ENCODE data around the gene SLC22A31.
"Not testable (repeated sequence)": the region's sequence is repeated elsewhere in the genome, so short reads cannot be mapped to it uniquely, and the experiment has no call there.

SLC22A31 gene

GRCh38 chr16:89166696-89167424, 33.5 kb downstream of the SLC22A31 start:
- TF ChIP-seq CTCF (IDR thresholded peaks at IDR 0.05; ENCODE audit: low read length, missing control alignments): no peak
- DNase-seq (ENCODE audit: low read depth): no peak
- H3K4me3 ChIP-seq (replicated peaks; ENCODE audit: low read depth, low read length): no peak overlapping the region

GRCh38 chr16:89165681-89165979, 34.7 kb downstream of the SLC22A31 start:
- H3K4me3 ChIP-seq (replicated peaks; ENCODE audit: low read depth, low read length); DNase-seq (ENCODE audit: low read depth): not testable (repeated sequence)

- H3K4me3 ChIP-seq (replicated peaks; ENCODE audit: low read depth, low read length): no peak overlapping the region
- no peak for DNase-seq (ENCODE audit: low read depth)
- TF ChIP-seq CTCF (IDR thresholded peaks at IDR 0.05; ENCODE audit: low read length, missing control alignments): no peak
Measured at GRCh38 chr16:89164847-89165680, 35.3 kb downstream of the SLC22A31 start.

- no peak overlapping the region for H3K4me3 ChIP-seq (replicated peaks; ENCODE audit: low read depth, low read length)
- no peak for DNase-seq (ENCODE audit: low read depth)
- TF ChIP-seq CTCF (IDR thresholded peaks at IDR 0.05; ENCODE audit: low read length, missing control alignments): no peak
Measured at GRCh38 chr16:89164436-89164835, 35.9 kb downstream of the SLC22A31 start.

GRCh38 chr16:89163297-89163696, 37.0 kb downstream of the SLC22A31 start:
- no peak for DNase-seq (ENCODE audit: low read depth)
- TF ChIP-seq CTCF (IDR thresholded peaks at IDR 0.05; ENCODE audit: low read length, missing control alignments): no peak
- H3K4me3 ChIP-seq (replicated peaks; ENCODE audit: low read depth, low read length): no peak overlapping the region

- DNase-seq (ENCODE audit: low read depth): no peak
- H3K4me3 ChIP-seq (replicated peaks; ENCODE audit: low read depth, low read length): no peak overlapping the region
- no peak for TF ChIP-seq CTCF (IDR thresholded peaks at IDR 0.05; ENCODE audit: low read length, missing control alignments)
Measured at GRCh38 chr16:89161763-89162713, 38.3 kb downstream of the SLC22A31 start.
